Measurements from ENCODE around the gene TTLL5. TPM values are rescaled to one million over a fixed set of nuclear protein-coding genes. Genes with fewer than 3 reads are reported as not detected.

TTLL5 gene
- total RNA-seq, 3 donors from 2014 or later (not counting 1 experiment from before 2014, with no cell fraction given), result 27.1 to 34.3 (median 32.5) TPM

DNA sequence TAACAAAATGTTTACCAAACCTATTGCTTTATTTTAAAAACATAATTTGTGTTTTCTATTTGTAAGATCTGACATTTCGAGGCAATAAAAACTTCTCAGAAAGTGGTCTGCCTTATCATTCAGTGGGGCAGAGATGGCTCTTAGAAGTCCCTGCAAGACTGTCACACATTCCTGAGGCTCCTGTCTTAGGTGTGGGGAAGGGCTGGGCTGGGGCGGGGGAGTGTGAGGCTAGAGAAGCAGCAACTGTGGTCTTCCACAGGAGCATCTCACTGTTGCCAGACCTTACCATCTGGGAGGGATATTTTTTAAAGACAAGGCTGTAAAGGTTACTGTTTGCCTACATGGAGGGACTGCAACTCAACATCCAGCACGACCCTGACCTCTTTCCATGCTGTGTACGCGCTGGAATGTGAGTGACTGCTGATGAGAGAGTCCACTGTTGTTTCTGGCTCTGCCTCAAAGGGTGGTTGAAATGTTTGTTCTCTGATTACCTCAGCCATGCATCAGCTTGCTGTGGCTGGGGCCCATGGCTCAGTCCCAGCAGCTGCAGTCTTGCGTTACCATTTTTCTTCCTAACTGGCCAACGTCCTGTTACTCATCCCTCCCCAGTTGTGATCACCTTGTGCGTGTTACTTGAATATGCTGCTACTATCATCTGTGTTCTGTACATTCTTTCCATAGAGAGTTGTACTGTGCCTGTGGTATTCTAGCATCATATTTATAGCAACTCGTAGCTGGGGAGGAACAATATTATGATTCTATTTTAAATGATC, 12.8 kb upstream of the TTLL5 start:
- Histone ChIP-seq H3K4me3 (ENCODE audit: low read length) (no peak overlapping the region), H3K27ac (ENCODE audit: low read length) (no peak overlapping the region), H3K4me1 (ENCODE audit: control insufficient read depth, insufficient read depth, low read length) (no peaks in the 10 kb centered on the region), H3K27me3 (ENCODE audit: control insufficient read depth, insufficient read depth, low read length) (no peaks in the 10 kb centered on the region), H3K9me3 (ENCODE audit: control insufficient read depth, insufficient read depth, low read length) (no peaks in the 10 kb centered on the region), H3K36me3 (ENCODE audit: control insufficient read depth, insufficient read depth, low read length) (peaks cover 40% of the 10 kb centered on the region)
- H3K36me3 Mint-ChIP-seq, result peaks cover 29% of the 10 kb centered on the region
- no peaks in the 10 kb centered on the region for H3K4me1 Mint-ChIP-seq
- ATAC-seq, result no peak
- intact Hi-C loops (cut with micrococcal nuclease), result no loop called here
- no peak for DNase-seq
- no peaks in the 10 kb centered on the region for H3K9me3 Mint-ChIP-seq
- no peaks in the 10 kb centered on the region for H3K27me3 Mint-ChIP-seq (ENCODE audit: low read depth in 2 of 2)
- 95% methylated on average over 8 of the region's 9 CpGs for WGBS (ENCODE audit: insufficient coverage)
- TF ChIP-seq, protein P1, sequence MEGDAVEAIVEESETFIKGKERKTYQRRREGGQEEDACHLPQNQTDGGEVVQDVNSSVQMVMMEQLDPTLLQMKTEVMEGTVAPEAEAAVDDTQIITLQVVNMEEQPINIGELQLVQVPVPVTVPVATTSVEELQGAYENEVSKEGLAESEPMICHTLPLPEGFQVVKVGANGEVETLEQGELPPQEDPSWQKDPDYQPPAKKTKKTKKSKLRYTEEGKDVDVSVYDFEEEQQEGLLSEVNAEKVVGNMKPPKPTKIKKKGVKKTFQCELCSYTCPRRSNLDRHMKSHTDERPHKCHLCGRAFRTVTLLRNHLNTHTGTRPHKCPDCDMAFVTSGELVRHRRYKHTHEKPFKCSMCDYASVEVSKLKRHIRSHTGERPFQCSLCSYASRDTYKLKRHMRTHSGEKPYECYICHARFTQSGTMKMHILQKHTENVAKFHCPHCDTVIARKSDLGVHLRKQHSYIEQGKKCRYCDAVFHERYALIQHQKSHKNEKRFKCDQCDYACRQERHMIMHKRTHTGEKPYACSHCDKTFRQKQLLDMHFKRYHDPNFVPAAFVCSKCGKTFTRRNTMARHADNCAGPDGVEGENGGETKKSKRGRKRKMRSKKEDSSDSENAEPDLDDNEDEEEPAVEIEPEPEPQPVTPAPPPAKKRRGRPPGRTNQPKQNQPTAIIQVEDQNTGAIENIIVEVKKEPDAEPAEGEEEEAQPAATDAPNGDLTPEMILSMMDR (IDR thresholded peaks at IDR 0.05), result no peak
- no peak overlapping the region for H3K4me3 Mint-ChIP-seq
- H3K27ac Mint-ChIP-seq, result no peak overlapping the region

DNA sequence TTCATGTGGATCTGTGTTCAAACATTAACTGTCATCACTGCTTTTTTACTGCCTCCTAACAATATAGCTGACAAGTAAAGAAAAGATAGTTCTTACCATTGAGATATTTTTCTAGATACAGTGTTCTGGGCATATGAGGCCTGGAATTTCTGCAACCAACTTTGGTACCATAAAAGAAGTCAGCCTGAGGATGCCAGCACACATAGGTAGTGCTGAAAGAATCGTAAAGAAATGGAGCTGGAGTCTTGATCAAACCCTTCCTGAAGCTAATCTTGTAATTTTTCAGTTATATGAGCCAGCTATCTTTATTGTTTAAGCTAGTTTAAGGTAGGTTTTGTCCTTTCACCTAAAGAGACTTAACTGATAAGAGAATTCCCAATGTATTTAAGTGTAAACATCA, 11.7 kb upstream of the TTLL5 start:
- intact Hi-C loops (cut with micrococcal nuclease), result no loop called here
- no peaks in the 10 kb centered on the region for H3K9me3 ChIP-seq (ENCODE audit: control insufficient read depth, insufficient read depth, low read length)
- Mint-ChIP-seq H3K4me3 (no peak overlapping the region), H3K36me3 (peaks cover 29% of the 10 kb centered on the region), H3K9me3 (no peaks in the 10 kb centered on the region), H3K27me3 (ENCODE audit: low read depth in 2 of 2) (no peaks in the 10 kb centered on the region), H3K27ac (no peak overlapping the region), H3K4me1 (no peaks in the 10 kb centered on the region)
- H3K4me3 ChIP-seq (ENCODE audit: low read length), result no peak overlapping the region
- 95% methylated on average over 1 of the region's 1 CpG for WGBS (ENCODE audit: insufficient coverage)
- H3K4me1 ChIP-seq (ENCODE audit: control insufficient read depth, insufficient read depth, low read length), result no peaks in the 10 kb centered on the region
- DNase-seq (no peak), ATAC-seq (no peak)
- TF ChIP-seq, protein P1 (IDR thresholded peaks at IDR 0.05), result no peak
- peaks cover 45% of the 10 kb centered on the region for H3K36me3 ChIP-seq (ENCODE audit: control insufficient read depth, insufficient read depth, low read length)
- H3K27me3 ChIP-seq (ENCODE audit: control insufficient read depth, insufficient read depth, low read length), result no peaks in the 10 kb centered on the region
- H3K27ac ChIP-seq (ENCODE audit: low read length), result no peak overlapping the region

DNA sequence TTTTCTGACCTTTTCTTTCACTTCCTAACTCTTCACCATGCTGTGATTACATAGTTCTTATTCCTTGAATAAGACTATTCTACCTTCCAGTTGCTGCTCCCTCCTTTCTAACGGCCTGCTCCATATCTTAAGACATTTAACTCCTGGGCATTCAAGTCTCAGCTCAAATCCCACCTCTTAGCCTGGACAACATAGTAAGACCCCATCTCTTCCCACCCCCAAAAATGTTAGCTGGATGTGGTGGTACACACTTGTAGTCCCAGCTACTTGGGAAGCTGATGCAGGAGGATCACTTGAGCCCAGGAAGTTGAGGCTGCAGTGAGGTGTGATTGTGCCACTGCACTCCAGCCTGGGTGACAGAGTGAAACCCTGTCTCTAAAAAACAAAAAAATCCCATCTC, 11.3 kb upstream of the TTLL5 start:
- no peak overlapping the region for H3K27ac Mint-ChIP-seq
- peaks cover 50% of the 10 kb centered on the region for H3K36me3 ChIP-seq (ENCODE audit: control insufficient read depth, insufficient read depth, low read length)

More for the DNA sequence above, 11.3 kb upstream of the TTLL5 start:
- Mint-ChIP-seq H3K4me3 (no peak overlapping the region), H3K4me1 (no peaks in the 10 kb centered on the region), H3K36me3 (peaks cover 29% of the 10 kb centered on the region), H3K9me3 (no peaks in the 10 kb centered on the region), H3K27me3 (ENCODE audit: low read depth in 2 of 2) (no peaks in the 10 kb centered on the region)
- WGBS (ENCODE audit: insufficient coverage), result 100% methylated on average over 1 of the region's 1 CpG
- TF ChIP-seq, protein P1 (IDR thresholded peaks at IDR 0.05), result no peak
- Histone ChIP-seq H3K9me3 (ENCODE audit: control insufficient read depth, insufficient read depth, low read length) (no peaks in the 10 kb centered on the region), H3K27me3 (ENCODE audit: control insufficient read depth, insufficient read depth, low read length) (no peaks in the 10 kb centered on the region), H3K27ac (ENCODE audit: low read length) (no peak overlapping the region), H3K4me3 (ENCODE audit: low read length) (no peak overlapping the region), H3K4me1 (ENCODE audit: control insufficient read depth, insufficient read depth, low read length) (no peaks in the 10 kb centered on the region)
- DNase-seq (no peak), ATAC-seq (no peak)
- intact Hi-C loops (cut with micrococcal nuclease), result no loop called here

All from natural killer cell (primary cell).